Vagina (tissue), 2 donors: ENCODE measurements around the gene PDZD11. TPM values are rescaled to one million over a fixed set of nuclear protein-coding genes. Genes with fewer than 3 reads are reported as not detected.
"Not testable (repeated sequence)": the region's sequence is repeated elsewhere in the genome, so short reads cannot be mapped to it uniquely, and the experiment has no call there.

Experiments
- DNase-seq, 2 donors: peaks; one replicate each; pipeline ENCODE4 v3.0.0-alpha.2; 2017; ENCODE audit errors: extremely low spot score in 2 of 2
- H3K27ac ChIP-seq: fragments of 200-600 bp; sonication (generic); one replicate; pipeline ENCODE4 v1.5.1; 2019
- H3K27me3 ChIP-seq: fragments of 200-600 bp; sonication (generic); one replicate; pipeline ENCODE4 v1.5.1; 2019
- H3K36me3 ChIP-seq, 2 donors: fragments of 200-600 bp; sonication (generic); one replicate each; pipeline ENCODE4 v1.5.1; 2017 to 2019
- H3K4me1 ChIP-seq: fragments of 200-600 bp; sonication (generic); one replicate; pipeline ENCODE4 v1.5.1; 2019
- H3K4me3 ChIP-seq, 2 donors: fragments of 200-600 bp; sonication (generic); 1 replicate in 1 of 2; 2 replicates in 1 of 2; pipeline ENCODE4 v1.5.1; 2016 to 2019
- H3K9me3 ChIP-seq: fragments of 200-600 bp; sonication (generic); one replicate; pipeline ENCODE4 v1.5.1; 2019
- CTCF ChIP-seq, 3 experiments: fragments of 450-650 bp in 2 of 3; fragments of 200-600 bp in 1 of 3; sonication (generic) in 1 of 3; IDR thresholded peaks; one replicate each; pipeline ENCODE4 v1.5.1; 2017 to 2019; ENCODE audit warnings: antibody characterized with exemption in 3 of 3, mild to moderate bottlenecking in 2 of 3, moderate library complexity in 2 of 3
- POLR2A ChIP-seq, 2 donors: fragments of 450-650 bp; IDR thresholded peaks; one replicate each; pipeline ENCODE4 v1.6.1; 2017; ENCODE audit warnings: antibody characterized with exemption in 2 of 2, mild to moderate bottlenecking in 2 of 2, moderate library complexity in 2 of 2
- POLR2AphosphoS5 ChIP-seq, 2 donors: sonication (generic); formaldehyde crosslinking; IDR thresholded peaks; one replicate each; pipeline ENCODE4 v1.9.0; 2017; ENCODE audit warnings: antibody characterized with exemption in 2 of 2, mild to moderate bottlenecking in 2 of 2, low read depth in 1 of 2; ENCODE audit not compliant: insufficient read depth in 1 of 2
- intact Hi-C: fragments of 100-400 bp; cut with DNase I; formaldehyde crosslinking; loops from one replicate; pipeline ENCODE4 v1.15.1; 2023
- total RNA-seq: library from RNA; depleted of rRNA; stranded (reverse); fragments of >200 nt; gene quantifications from one replicate; pipeline ENCODE4 v1.2.3, GENCODE V29; 2016

The PDZD11 gene
- total RNA-seq, 1 donor from 2014 or later: 33.4 TPM

GRCh38 chrX:70253377-70254062 lies 36.2 kb downstream of the PDZD11 start:
- Histone ChIP-seq H3K27me3 (no peaks in the 10 kb centered on the region), H3K36me3 (no peaks in the 10 kb centered on the region), H3K4me1 (no peaks in the 10 kb centered on the region), H3K27ac (no peak overlapping the region), H3K4me3 (no peak overlapping the region), H3K9me3 (no peaks in the 10 kb centered on the region)
- intact Hi-C loops: no loop called here
- DNase-seq: no peak
- TF ChIP-seq POLR2AphosphoS5 (IDR thresholded peaks at IDR 0.05; ENCODE audit: insufficient read depth in 1 of 2, low read depth in 1 of 2) (no peak), CTCF (IDR thresholded peaks at IDR 0.05) (no peak), POLR2A (IDR thresholded peaks at IDR 0.05) (no peak)

- intact Hi-C loops: no loop called here
- no peaks in the 10 kb centered on the region for H3K27me3 ChIP-seq
- TF ChIP-seq CTCF (IDR thresholded peaks at IDR 0.05) (no peak), POLR2AphosphoS5 (IDR thresholded peaks at IDR 0.05; ENCODE audit: insufficient read depth in 1 of 2, low read depth in 1 of 2) (no peak), POLR2A (IDR thresholded peaks at IDR 0.05) (no peak)
- no peaks in the 10 kb centered on the region for H3K9me3 ChIP-seq
- no peak overlapping the region for H3K4me3 ChIP-seq
- DNase-seq: no peak
- H3K27ac ChIP-seq: no peak overlapping the region
- no peaks in the 10 kb centered on the region for H3K4me1 ChIP-seq
- H3K36me3 ChIP-seq: no peaks in the 10 kb centered on the region
These were observed 37.2 kb downstream of the PDZD11 start for GRCh38 chrX:70252491-70252890.

GRCh38 chrX:70247252-70247651 lies 42.5 kb downstream of the PDZD11 start:
- intact Hi-C loops: no loop called here
- H3K9me3 ChIP-seq: no peaks in the 10 kb centered on the region
- no peak for DNase-seq
- no peaks in the 10 kb centered on the region for H3K27me3 ChIP-seq
- H3K36me3 ChIP-seq: no peaks in the 10 kb centered on the region
- H3K27ac ChIP-seq: no peak overlapping the region
- H3K4me1 ChIP-seq: no peaks in the 10 kb centered on the region
- TF ChIP-seq POLR2AphosphoS5 (IDR thresholded peaks at IDR 0.05; ENCODE audit: insufficient read depth in 1 of 2, low read depth in 1 of 2) (no peak), CTCF (IDR thresholded peaks at IDR 0.05) (no peak), POLR2A (IDR thresholded peaks at IDR 0.05) (no peak)
- H3K4me3 ChIP-seq: no peak overlapping the region

- no peak for DNase-seq
- Histone ChIP-seq H3K4me1 (no peaks in the 10 kb centered on the region), H3K27ac (no peak overlapping the region)
These were observed 44.8 kb downstream of the PDZD11 start for GRCh38 chrX:70244881-70245280.

GRCh38 chrX:70243601-70244000 lies 46.1 kb downstream of the PDZD11 start:
- H3K27ac ChIP-seq, H3K4me1 ChIP-seq, DNase-seq, H3K9me3 ChIP-seq, H3K36me3 ChIP-seq, intact Hi-C loops, H3K27me3 ChIP-seq, H3K4me3 ChIP-seq: not testable (repeated sequence)

More at GRCh38 chrX:70244881-70245280, 44.8 kb downstream of the PDZD11 start:
- no peaks in the 10 kb centered on the region for H3K27me3 ChIP-seq
- intact Hi-C loops: no loop called here
- no peak for TF ChIP-seq POLR2A (IDR thresholded peaks at IDR 0.05)
- no peak for TF ChIP-seq POLR2AphosphoS5 (IDR thresholded peaks at IDR 0.05; ENCODE audit: insufficient read depth in 1 of 2, low read depth in 1 of 2)
- no peaks in the 10 kb centered on the region for H3K36me3 ChIP-seq
- no peaks in the 10 kb centered on the region for H3K9me3 ChIP-seq
- H3K4me3 ChIP-seq: no peak overlapping the region

GRCh38 chrX:70241501-70241900 lies 48.2 kb downstream of the PDZD11 start:
- Histone ChIP-seq H3K27ac (no peak overlapping the region), H3K4me1 (no peaks in the 10 kb centered on the region), H3K4me3 (no peak overlapping the region), H3K27me3 (no peaks in the 10 kb centered on the region), H3K9me3 (no peaks in the 10 kb centered on the region), H3K36me3 (no peaks in the 10 kb centered on the region)
- DNase-seq: no peak
- TF ChIP-seq CTCF (IDR thresholded peaks at IDR 0.05): no peak
- intact Hi-C loops: no loop called here
